ENCODE data around the gene TNFRSF8. TPM values are rescaled to one million over a fixed set of nuclear protein-coding genes. Genes with fewer than 3 reads are reported as not detected.

Gene TNFRSF8
- total RNA-seq, 1 experiment from 2014 or later, result 2.9 TPM

DNA sequence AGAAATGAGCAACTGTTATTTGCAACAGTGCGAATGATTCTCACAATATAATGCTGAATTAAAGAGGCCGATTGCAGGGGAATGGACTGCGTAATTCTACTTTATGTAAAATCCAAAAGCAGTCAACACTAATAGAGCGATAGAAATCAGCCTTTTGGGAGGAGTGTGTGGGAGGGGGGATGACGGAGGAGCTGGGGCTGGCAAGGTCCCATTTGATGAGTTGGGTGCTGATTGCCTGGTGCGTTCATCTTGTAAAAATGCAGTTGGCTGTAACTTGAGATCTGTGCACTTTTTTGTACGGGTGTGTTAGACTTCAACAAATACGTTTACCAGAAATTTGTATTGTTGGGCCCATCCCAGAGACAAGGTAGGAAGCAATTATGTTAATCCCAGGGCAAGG, 20.7 kb downstream of the TNFRSF8 start:
- H3K18ac ChIP-seq (ENCODE audit: insufficient read length, low read depth, low read length), result no peak overlapping the region
- no peaks in the 10 kb centered on the region for H3K27me3 ChIP-seq (ENCODE audit: insufficient read depth, low read length)
- H4K91ac ChIP-seq (ENCODE audit: insufficient read length, low read depth, low read length), result no peak overlapping the region
- H3K79me2 ChIP-seq (ENCODE audit: insufficient read depth, low read length), result no peaks in the 10 kb centered on the region
- Mint-ChIP-seq H3K4me3 (no peak overlapping the region), H3K9me3 (peaks cover 6 to 9% of the 10 kb centered on the region in 2 experiments), H3K27me3 (ENCODE audit: low read depth) (peaks cover 9% of the 10 kb centered on the region), H3K27ac (no peak overlapping the region), H3K4me1 (peaks cover 8 to 14% of the 10 kb centered on the region in 2 experiments), H3K36me3 (ENCODE audit: insufficient read depth in 1 of 3, low read depth in 3 of 3) (peaks cover 8 to 23% (median 17%) of the 10 kb centered on the region in 3 experiments)
- no peak overlapping the region for H2AFZ ChIP-seq (ENCODE audit: low read length)
- no peak overlapping the region for H2BK5ac ChIP-seq (ENCODE audit: insufficient read length, low read length)
- H4K5ac ChIP-seq (ENCODE audit: insufficient read length, low read depth, low read length), result no peak overlapping the region
- H2BK12ac ChIP-seq (ENCODE audit: insufficient read length, low read depth, low read length), result no peak overlapping the region
- no peaks in the 10 kb centered on the region for H3K79me1 ChIP-seq (ENCODE audit: insufficient read depth, low read depth, low read length, poor library complexity, severe bottlenecking)
- no CpG with 5 or more reads among the region's 8 CpGs for WGBS (ENCODE audit: extremely low coverage, insufficient read length, low lambda C conversion rate)
- DNase-seq, result no peak
- H3K4ac ChIP-seq (ENCODE audit: low read depth, low read length), result no peak overlapping the region
- no peak overlapping the region for H3K9ac ChIP-seq (ENCODE audit: extremely low read depth, insufficient read length, low read length)
- H3K9me3 ChIP-seq (ENCODE audit: control insufficient read depth, low read depth, low read length), result no peaks in the 10 kb centered on the region
- no peak overlapping the region for H3T11ph ChIP-seq (ENCODE audit: low read length)
- H3K14ac ChIP-seq (ENCODE audit: insufficient read depth, low read length), result no peak overlapping the region
- H2BK120ac ChIP-seq (ENCODE audit: low read depth, low read length, poor library complexity, severe bottlenecking), result no peak overlapping the region
- peaks cover 4% of the 10 kb centered on the region for H3K23me2 ChIP-seq (ENCODE audit: insufficient read length, low read depth, low read length, poor library complexity, severe bottlenecking)
- no peak overlapping the region for H3K27ac ChIP-seq (ENCODE audit: insufficient read length, low read depth, low read length)
- no peak overlapping the region for H4K8ac ChIP-seq (replicated peaks; ENCODE audit: insufficient read length, low read depth, low read length)
- H3K4me1 ChIP-seq (ENCODE audit: insufficient read depth, low read length), result no peaks in the 10 kb centered on the region
- TF ChIP-seq, protein P1, sequence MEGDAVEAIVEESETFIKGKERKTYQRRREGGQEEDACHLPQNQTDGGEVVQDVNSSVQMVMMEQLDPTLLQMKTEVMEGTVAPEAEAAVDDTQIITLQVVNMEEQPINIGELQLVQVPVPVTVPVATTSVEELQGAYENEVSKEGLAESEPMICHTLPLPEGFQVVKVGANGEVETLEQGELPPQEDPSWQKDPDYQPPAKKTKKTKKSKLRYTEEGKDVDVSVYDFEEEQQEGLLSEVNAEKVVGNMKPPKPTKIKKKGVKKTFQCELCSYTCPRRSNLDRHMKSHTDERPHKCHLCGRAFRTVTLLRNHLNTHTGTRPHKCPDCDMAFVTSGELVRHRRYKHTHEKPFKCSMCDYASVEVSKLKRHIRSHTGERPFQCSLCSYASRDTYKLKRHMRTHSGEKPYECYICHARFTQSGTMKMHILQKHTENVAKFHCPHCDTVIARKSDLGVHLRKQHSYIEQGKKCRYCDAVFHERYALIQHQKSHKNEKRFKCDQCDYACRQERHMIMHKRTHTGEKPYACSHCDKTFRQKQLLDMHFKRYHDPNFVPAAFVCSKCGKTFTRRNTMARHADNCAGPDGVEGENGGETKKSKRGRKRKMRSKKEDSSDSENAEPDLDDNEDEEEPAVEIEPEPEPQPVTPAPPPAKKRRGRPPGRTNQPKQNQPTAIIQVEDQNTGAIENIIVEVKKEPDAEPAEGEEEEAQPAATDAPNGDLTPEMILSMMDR (conservative IDR thresholded peaks at IDR 0.05), result no peak
- H3K56ac ChIP-seq (ENCODE audit: insufficient read length, low read depth, low read length), result no peak overlapping the region
- H2BK20ac ChIP-seq (ENCODE audit: low read depth, low read length, poor library complexity, severe bottlenecking), result no peak overlapping the region
- H3K23ac ChIP-seq (ENCODE audit: insufficient read length, low read depth, low read length), result no peak overlapping the region
- no peaks in the 10 kb centered on the region for H4K20me1 ChIP-seq (ENCODE audit: control insufficient read depth, insufficient read depth, insufficient read length)
- H2AK5ac ChIP-seq (ENCODE audit: insufficient read length, low read length), result no peak overlapping the region
- no peak overlapping the region for H3K4me2 ChIP-seq (ENCODE audit: insufficient read depth, insufficient read length, low read length)
- no peak overlapping the region for H2BK15ac ChIP-seq (ENCODE audit: low read depth, low read length)
